HEK293 (cell line): ENCODE data around the gene BCAN.

ENCODE experiments used
- ELK4 ChIP-seq: IDR thresholded peaks from 2 replicates; pipeline ENCODE4 v1.6.1; 2011; ENCODE audit warnings: mild to moderate bottlenecking, low read depth, low read length, borderline replicate concordance
- GFI1B ChIP-seq: fragments of 450-650 bp; formaldehyde crosslinking; IDR thresholded peaks from 2 replicates; pipeline ENCODE4 v1.5.1; 2016; ENCODE audit warnings: missing biosample characterization, missing genetic modification characterization
- GLIS2 ChIP-seq: fragments of 450-650 bp; formaldehyde crosslinking; IDR thresholded peaks from 2 replicates; pipeline ENCODE4 v1.5.1; 2016; ENCODE audit warnings: missing biosample characterization, missing genetic modification characterization
- HOXC10 ChIP-seq: sonication (generic); formaldehyde crosslinking; IDR thresholded peaks from 2 replicates; pipeline ENCODE4 v1.8.1; 2023; ENCODE audit warnings: mild to moderate bottlenecking, missing genetic modification reagents
- KLF17 ChIP-seq: fragments of 450-650 bp; formaldehyde crosslinking; IDR thresholded peaks from 2 replicates; pipeline ENCODE4 v1.5.1; 2016; ENCODE audit warnings: missing biosample characterization, missing genetic modification characterization
- KLF9 ChIP-seq: fragments of 450-650 bp; formaldehyde crosslinking; IDR thresholded peaks from 2 replicates; pipeline ENCODE4 v1.5.1; 2016; ENCODE audit warnings: missing biosample characterization, missing genetic modification characterization, low read depth
- MZF1 ChIP-seq: fragments of 450-650 bp; formaldehyde crosslinking; IDR thresholded peaks from 2 replicates; pipeline ENCODE4 v1.5.1; 2017; ENCODE audit warnings: missing biosample characterization, missing genetic modification characterization, borderline replicate concordance
- OSR2 ChIP-seq: fragments of 450-650 bp; formaldehyde crosslinking; IDR thresholded peaks from 2 replicates; pipeline ENCODE4 v1.5.1; 2016; ENCODE audit warnings: missing biosample characterization, missing genetic modification characterization
- PATZ1 ChIP-seq: fragments of 450-650 bp; formaldehyde crosslinking; IDR thresholded peaks from 2 replicates; pipeline ENCODE4 v1.5.1; 2016; ENCODE audit warnings: missing biosample characterization, missing genetic modification characterization
- PRDM6 ChIP-seq: fragments of 450-650 bp; formaldehyde crosslinking; IDR thresholded peaks from 2 replicates; pipeline ENCODE4 v1.5.1; 2017; ENCODE audit warnings: missing biosample characterization, missing genetic modification characterization
- YY2 ChIP-seq: fragments of 450-650 bp; formaldehyde crosslinking; IDR thresholded peaks from 2 replicates; pipeline ENCODE4 v1.5.1; 2016; ENCODE audit warnings: missing biosample characterization, missing genetic modification characterization
- ZBTB11 ChIP-seq: fragments of 450-650 bp; formaldehyde crosslinking; conservative IDR thresholded peaks from 2 replicates; pipeline ENCODE4 v1.5.1; 2016; ENCODE audit warnings: low read depth, missing biosample characterization, missing genetic modification characterization
- ZBTB48 ChIP-seq: fragments of 450-650 bp; formaldehyde crosslinking; IDR thresholded peaks from 2 replicates; pipeline ENCODE4 v1.5.1; 2016; ENCODE audit warnings: missing biosample characterization, missing genetic modification characterization
- ZFP41 ChIP-seq: fragments of 450-650 bp; formaldehyde crosslinking; IDR thresholded peaks from 2 replicates; pipeline ENCODE4 v1.5.1; 2016; ENCODE audit warnings: missing biosample characterization, missing genetic modification characterization, borderline replicate concordance
- ZNF132 ChIP-seq: fragments of 450-650 bp; formaldehyde crosslinking; IDR thresholded peaks from 2 replicates; pipeline ENCODE4 v1.5.1; 2017; ENCODE audit warnings: missing biosample characterization, missing genetic modification characterization, borderline replicate concordance
- ZNF169 ChIP-seq: fragments of 450-650 bp; formaldehyde crosslinking; IDR thresholded peaks from 2 replicates; pipeline ENCODE4 v1.5.1; 2016; ENCODE audit warnings: missing biosample characterization, missing genetic modification characterization
- ZNF174 ChIP-seq: fragments of 450-650 bp; formaldehyde crosslinking; IDR thresholded peaks from 2 replicates; pipeline ENCODE4 v1.5.0; 2017; ENCODE audit warnings: missing biosample characterization, mild to moderate bottlenecking, missing genetic modification characterization
- ZNF223 ChIP-seq: fragments of 450-650 bp; formaldehyde crosslinking; IDR thresholded peaks from 2 replicates; pipeline ENCODE4 v1.5.1; 2016; ENCODE audit warnings: missing biosample characterization, missing genetic modification characterization
- ZNF302 ChIP-seq: fragments of 450-650 bp; formaldehyde crosslinking; IDR thresholded peaks from 2 replicates; pipeline ENCODE4 v1.5.1; 2016; ENCODE audit warnings: missing biosample characterization, missing genetic modification characterization, low read depth
- ZNF335 ChIP-seq: fragments of 450-650 bp; formaldehyde crosslinking; conservative IDR thresholded peaks from 2 replicates; pipeline ENCODE4 v1.5.1; 2016; ENCODE audit warnings: missing biosample characterization, missing genetic modification characterization
- ZNF354C ChIP-seq: fragments of 450-650 bp; formaldehyde crosslinking; IDR thresholded peaks from 2 replicates; pipeline ENCODE4 v1.5.1; 2016; ENCODE audit warnings: missing biosample characterization, missing genetic modification characterization, low read depth, borderline replicate concordance
- ZNF473 ChIP-seq: fragments of 450-650 bp; formaldehyde crosslinking; IDR thresholded peaks from 2 replicates; pipeline ENCODE4 v1.5.1; 2017; ENCODE audit warnings: missing biosample characterization, missing genetic modification characterization
- ZNF488 ChIP-seq: fragments of 450-650 bp; formaldehyde crosslinking; IDR thresholded peaks from 2 replicates; pipeline ENCODE4 v1.5.1; 2016; ENCODE audit warnings: missing biosample characterization, missing genetic modification characterization
- ZNF529 ChIP-seq: fragments of 450-650 bp; formaldehyde crosslinking; IDR thresholded peaks from 2 replicates; pipeline ENCODE4 v1.5.1; 2017; ENCODE audit warnings: missing genetic modification characterization, missing biosample characterization; ENCODE audit not compliant: insufficient replicate concordance
- ZNF549 ChIP-seq: fragments of 450-650 bp; IDR thresholded peaks from 2 replicates; pipeline ENCODE4 v1.5.1; 2018; ENCODE audit warnings: missing biosample characterization, missing genetic modification characterization, mild to moderate bottlenecking, inconsistent platforms, moderate library complexity
- ZNF600 ChIP-seq: fragments of 450-650 bp; formaldehyde crosslinking; IDR thresholded peaks from 2 replicates; pipeline ENCODE4 v1.5.1; 2016; ENCODE audit warnings: missing biosample characterization, missing genetic modification characterization
- ZNF660 ChIP-seq: fragments of 450-650 bp; IDR thresholded peaks from 2 replicates; pipeline ENCODE4 v1.5.1; 2018; ENCODE audit warnings: missing biosample characterization, mild to moderate bottlenecking, missing genetic modification characterization
- ZNF747 ChIP-seq: fragments of 450-650 bp; formaldehyde crosslinking; IDR thresholded peaks from 2 replicates; pipeline ENCODE4 v1.5.1; 2016; ENCODE audit warnings: missing biosample characterization, missing genetic modification characterization
- ZNF776 ChIP-seq: fragments of 450-650 bp; formaldehyde crosslinking; IDR thresholded peaks from 2 replicates; pipeline ENCODE4 v1.5.0; 2017; ENCODE audit warnings: missing biosample characterization, missing genetic modification characterization, borderline replicate concordance

Gene BCAN

GRCh38 chr1:156677616-156678596 lies 36.0 kb downstream of the BCAN start (continued):
- TF ChIP-seq PRDM6 (tag by site-specific recombination) (no peak), YY2 (tag by site-specific recombination) (no peak), OSR2 (tag by site-specific recombination) (no peak), ZNF302 (no peak), ZNF354C (tag by site-specific recombination) (no peak), KLF9 (tag by site-specific recombination) (no peak), ZBTB48 (tag by site-specific recombination) (peak; percentile 56; the same call in 1 of the 2 replicates), MZF1 (no peak), PATZ1 (peak; percentile 93), GLIS2 (tag by site-specific recombination) (peak; percentile 57; the same call in 1 of the 2 replicates), ZNF132 (tag by site-specific recombination) (no peak), ZNF747 (tag by site-specific recombination) (no peak), ZNF600 (tag by site-specific recombination) (no peak), KLF17 (no peak), ELK4 (no peak), ZNF776 (tag by site-specific recombination) (no peak), ZNF549 (tag by site-specific recombination) (no peak), HOXC10 (CRISPR knock-in tag) (no peak), GFI1B (no peak), ZNF529 (tag by site-specific recombination) (no peak), ZBTB11 (tag by site-specific recombination) (no peak), ZNF335 (peak; percentile 64), ZNF223 (tag by site-specific recombination) (no peak), ZNF169 (no peak), ZNF488 (tag by site-specific recombination) (no peak), ZNF174 (no peak), ZFP41 (no peak), ZNF473 (tag by site-specific recombination) (no peak), ZNF660 (tag by site-specific recombination) (peak; percentile 17; the same call in 1 of the 2 replicates)
